Suppressor macrophage treated with lipopolysaccharide for 1 hour (primary cell): ENCODE results near the gene COL15A1.

ENCODE experiments used
- DNase-seq, 3 donors: peaks; one replicate each; pipeline ENCODE4 v3.0.0-alpha.2; 2020 to 2022

Gene COL15A1

GRCh38 chr9:99040911-99041582, 97.3 kb downstream of the COL15A1 start:
- DNase-seq: peak; percentile 72 to 89 (median 87)

DNA sequence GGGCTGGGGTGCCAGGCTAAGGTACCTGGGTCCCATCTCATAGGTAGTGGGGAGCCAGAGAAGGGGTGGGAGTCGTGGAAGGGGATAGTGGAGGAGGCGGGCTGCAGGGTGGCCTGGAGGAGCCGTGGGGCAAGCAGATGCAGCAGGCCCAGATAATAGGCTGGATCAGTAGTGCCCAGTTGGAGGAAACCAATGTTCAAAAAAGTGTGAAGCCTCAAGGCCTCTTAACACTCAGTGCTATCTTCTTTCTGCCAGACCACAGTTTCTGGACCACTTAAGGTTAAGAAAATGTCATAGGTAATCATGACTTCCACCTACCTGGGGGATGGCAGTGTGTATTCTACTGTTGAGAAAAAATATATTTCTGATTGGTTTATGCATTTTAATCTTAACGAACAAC, 97.9 kb downstream of the COL15A1 start:
- DNase-seq: no peak

GRCh38 chr9:99042620-99043019, 98.9 kb downstream of the COL15A1 start:
- DNase-seq: no peak

GRCh38 chr9:99044827-99045226, 101.1 kb downstream of the COL15A1 start:
- DNase-seq: no peak

GRCh38 chr9:99046068-99046467, 102.4 kb downstream of the COL15A1 start:
- no peak for DNase-seq

DNA sequence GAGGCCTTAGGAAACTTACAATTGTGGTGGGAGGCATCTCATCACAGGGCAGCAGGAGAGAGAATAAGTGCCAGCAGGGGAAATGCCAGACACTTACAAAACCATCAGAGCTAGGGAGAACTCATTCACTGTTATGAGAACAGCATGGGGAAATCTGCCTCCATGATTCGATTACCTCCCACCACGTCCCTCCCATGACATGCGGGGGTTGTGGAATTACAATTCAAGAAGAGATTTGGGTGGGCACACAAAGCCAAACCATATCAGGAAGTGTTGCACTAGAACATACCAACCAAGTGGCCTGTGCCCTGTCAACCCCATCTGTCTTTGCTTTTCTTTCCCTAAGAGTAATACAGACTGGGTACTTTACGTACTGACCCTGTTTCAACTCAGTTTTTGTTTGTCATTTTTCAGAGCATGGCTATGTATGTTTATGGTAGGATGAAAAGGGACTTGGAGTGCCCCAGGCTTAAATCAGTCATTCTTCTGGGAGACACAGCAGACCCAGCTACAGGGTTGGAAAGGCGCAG, 102.9 kb downstream of the COL15A1 start:
- peak; percentile 67 to 73 (median 69) for DNase-seq

DNA sequence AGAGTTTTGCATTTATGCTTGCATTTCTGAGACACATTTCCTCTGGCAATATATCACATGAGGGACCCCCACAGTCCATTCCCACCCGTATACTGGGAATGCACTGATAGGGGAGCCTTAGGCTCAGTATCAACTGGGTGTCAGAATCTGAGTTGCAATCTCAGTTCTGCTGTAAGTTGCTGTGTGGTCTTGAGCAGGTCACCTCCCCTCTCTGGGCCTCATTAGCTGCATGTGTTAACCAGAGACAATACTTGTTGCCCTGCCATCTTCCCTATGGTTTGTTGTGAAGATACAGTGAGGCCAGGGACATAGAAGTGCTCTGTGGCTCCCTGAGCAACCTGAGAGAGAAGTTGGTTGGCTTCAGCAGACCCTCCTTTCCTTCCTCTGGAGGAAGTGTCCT, 105.5 kb downstream of the COL15A1 start:
- no peak for DNase-seq

DNA sequence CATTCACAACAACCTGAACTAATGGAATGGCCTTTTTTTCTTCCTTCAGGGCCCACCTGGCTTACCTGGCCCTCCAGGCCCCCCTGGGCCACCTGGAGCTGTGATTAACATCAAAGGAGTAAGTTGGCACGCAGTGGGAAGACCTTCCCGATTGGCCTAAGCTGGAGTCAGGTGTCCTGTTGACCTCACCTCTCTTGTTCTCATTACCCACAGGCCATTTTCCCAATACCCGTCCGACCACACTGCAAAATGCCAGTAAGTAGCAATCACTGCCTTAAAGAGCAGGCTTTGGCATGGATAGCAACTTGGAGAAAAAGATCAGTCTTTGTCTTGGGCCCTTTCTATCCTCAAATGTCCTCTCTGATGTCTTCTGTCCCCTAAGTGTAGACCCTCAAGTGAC, 105.9 kb downstream of the COL15A1 start:
- no peak for DNase-seq

- DNase-seq: peak; percentile 40 to 60 (median 40)
These were observed 106.7 kb downstream of the COL15A1 start for GRCh38 chr9:99050292-99050911.

DNA sequence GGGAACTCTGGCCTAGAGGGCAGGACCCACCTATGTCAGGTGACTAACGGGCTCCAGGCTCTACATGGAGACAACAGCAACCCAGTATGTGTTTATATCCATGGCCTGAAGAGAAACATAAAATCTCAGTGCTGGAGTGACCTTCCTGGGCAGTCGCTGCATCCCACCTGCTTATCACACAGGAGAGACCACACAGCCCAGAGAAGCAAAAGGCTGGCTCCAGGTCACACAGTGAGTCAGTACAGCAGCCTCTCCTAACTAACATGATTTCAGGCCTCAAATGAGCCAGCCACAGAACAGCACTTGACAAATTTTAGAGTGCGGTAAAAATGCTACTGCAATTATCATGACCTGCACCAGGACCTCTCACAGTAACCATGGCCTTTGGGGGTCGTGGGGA, 107.2 kb downstream of the COL15A1 start:
- no peak for DNase-seq

DNA sequence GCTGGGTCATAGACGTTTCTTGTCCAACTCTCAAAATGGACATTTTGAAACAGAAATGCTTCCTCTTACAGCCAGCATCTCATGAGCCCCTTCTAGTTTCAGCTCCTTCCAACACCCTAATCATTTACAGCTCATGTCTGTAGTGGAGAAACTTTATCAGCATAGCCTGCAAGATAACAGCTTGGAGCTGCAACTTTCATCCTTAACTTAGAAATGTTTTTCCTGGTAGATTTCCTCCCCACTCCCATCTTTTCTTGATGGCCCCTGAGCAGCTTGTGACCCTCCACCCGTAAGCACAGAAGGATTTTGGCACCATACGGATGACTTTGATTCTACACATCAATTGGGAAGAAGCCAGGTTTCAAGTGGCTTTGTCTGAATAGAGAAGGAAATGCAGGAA, 107.7 kb downstream of the COL15A1 start:
- no peak for DNase-seq

DNA sequence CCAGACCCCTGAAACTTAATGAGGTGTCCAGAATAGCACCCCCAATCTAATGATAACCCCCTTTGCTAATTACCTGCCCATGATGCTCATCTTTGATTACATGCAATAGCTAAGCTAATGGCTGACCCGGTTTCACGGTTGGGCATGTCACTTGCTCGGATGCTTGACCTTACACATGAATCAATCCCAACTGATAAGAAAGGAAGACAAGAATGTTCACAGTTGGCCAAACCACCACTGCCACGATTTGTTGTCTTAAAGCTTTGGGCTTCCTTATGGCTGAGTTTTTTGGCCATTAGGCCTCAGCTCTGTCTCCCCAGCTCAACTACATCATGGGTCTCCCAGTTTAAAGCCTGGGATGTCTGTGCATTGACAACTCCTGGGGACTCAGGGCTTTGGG, 108.1 kb downstream of the COL15A1 start:
- DNase-seq: no peak

GRCh38 chr9:99052815-99053715, 109.4 kb downstream of the COL15A1 start:
- peak; percentile 46 to 54 (median 50) for DNase-seq

- DNase-seq: no peak
These were observed 110.9 kb downstream of the COL15A1 start for GRCh38 chr9:99054581-99054980.

DNA sequence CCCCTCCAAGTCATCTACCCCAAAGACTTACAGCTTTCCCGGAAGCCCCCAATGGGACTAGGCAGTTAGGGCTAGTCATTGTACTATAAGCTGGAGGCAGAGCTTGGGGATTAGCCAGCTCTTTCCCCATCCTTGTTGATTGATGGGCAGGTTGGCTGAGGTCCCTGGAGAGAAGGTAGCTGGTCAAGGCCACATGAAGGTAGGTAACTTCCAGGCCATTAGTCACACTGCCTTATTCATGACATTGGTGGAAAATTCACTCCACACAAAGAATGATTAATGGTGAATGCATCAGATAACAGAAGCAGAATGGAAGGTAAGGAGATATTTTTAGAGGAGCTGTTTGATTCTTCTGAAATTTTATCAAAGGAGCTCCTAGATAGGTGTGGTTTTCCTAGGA, 111.7 kb downstream of the COL15A1 start:
- peak in 1 of 3 donors; percentile 23 for DNase-seq

DNA sequence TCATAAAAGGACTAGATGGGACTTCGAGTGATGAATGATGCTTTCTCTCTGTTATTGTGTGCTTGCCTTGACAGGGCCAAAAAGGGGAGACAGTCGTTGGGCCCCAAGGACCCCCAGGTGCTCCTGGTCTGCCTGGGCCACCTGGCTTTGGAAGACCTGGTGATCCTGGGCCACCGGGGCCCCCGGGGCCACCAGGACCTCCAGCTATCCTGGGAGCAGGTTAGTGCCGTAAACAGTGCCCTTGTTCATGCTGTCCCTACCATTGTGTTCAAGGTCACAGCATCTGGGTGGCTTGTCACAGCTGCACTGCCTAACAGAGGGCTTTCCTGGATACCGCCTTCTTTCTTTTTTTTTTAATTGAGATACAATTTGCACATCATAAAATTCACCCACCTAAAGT, 112.5 kb downstream of the COL15A1 start:
- no peak for DNase-seq

DNA sequence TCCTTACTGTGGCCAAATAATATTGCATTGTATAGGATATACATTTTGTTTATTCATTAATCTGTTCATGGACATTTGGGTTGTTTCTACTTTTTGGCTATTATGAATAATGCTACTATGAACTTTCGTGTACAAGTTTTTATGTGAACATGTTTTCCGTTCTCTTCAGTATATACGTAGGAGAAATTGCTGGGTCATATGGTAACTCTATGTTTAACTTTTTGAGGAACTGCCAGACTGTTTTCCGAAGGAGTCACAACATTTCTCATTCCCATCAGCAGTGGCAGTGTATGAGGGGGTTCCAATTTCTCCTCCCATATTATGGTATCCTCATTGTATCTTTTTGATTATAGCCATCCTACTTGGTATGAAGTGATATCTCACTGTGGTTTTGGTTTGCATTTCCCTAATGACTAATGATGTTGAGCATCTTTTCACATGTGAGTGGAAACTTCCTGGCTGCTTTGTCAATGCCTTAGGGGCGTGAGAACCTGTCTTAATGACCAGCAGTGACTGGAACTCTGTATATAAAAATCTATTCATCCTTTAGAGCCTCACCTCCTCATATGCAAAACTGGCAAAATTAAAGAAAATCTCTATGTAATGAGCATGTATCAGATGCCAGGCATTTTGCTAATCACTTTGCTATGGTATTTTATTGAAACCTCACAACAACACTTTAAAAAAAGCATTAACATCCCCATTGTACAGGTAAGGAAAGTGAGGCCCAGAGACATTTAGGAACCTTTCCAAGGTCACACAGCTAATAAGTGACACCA, 113.4 kb downstream of the COL15A1 start:
- peak; percentile 64 to 87 (median 78) for DNase-seq

DNA sequence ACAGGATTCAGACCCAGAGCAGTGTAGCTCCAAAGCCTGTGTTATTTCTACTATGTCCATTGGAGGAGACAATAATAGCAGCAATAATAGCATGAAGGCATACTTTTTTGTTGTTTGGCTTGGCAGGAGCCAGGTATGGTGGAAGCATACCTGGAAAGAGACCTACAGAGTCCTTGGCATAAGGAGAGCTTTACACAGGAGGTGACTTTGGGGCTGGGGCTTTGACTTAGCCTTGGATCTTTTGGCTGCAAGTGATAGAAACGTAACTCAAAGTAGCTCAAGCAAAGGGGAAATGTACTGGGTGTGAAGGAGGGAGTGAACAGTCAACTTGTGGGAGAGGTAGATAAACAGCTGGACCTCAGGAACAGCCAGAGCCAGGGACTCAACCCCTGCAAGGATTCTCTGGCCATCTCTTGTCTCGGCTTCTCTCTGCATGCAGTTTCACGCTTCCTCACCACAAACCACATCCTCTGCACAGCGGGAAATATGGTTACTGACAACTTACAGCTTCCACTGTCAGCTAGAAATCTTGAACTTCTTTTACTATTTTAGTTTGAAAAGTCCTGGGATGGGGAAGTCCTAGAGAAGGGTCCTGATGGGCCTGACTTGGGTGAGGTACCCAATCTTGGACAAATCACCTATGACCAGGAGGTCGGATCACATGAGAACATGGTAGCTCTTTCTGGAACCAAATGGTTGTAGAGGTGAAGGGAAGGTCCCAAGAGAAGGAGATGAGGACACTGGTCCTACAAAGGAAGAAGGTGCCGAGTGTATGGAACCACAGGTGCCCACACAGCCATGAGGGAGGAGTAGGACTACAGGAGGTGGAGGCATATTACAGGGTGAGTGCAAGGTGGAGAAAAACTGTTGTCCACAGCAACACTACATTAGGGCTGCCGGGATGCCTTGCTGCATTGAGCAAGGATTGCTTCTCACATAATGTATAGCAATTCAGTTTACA, 114.2 kb downstream of the COL15A1 start:
- DNase-seq: peak; percentile 51 to 72 (median 72)

GRCh38 chr9:99058964-99059921, 115.5 kb downstream of the COL15A1 start:
- peak; percentile 90 to 96 (median 93) for DNase-seq

DNA sequence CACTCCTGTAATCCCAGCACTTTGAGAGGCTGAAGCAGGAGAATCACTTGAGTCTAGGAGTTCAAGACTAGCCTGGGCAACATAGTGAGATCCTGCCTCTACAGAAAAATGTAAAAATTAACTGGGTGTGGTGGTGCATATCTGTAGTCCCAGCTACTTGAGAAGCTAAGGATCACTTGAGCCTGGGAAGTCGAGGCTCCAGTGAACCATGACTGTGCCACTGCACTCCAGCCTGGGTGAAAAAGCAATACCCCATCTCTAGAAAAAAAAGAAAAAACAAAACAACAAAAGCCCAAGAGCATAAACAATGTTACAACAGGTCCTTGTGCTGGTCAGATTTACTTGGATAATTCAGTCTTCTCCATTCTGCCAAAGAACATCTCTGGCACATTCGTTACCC, 116.9 kb downstream of the COL15A1 start:
- no peak for DNase-seq
